Spleen (tissue), 11 donors: ENCODE measurements around the gene CEP41. TPM values are rescaled to one million over a fixed set of nuclear protein-coding genes. Genes with fewer than 3 reads are reported as not detected.
A peak's percentile ranks its signal among the peaks of the same experiment; 100 is the strongest.
"Not testable (repeated sequence)": the region's sequence is repeated elsewhere in the genome, so short reads cannot be mapped to it uniquely, and the experiment has no call there.

ENCODE experiments used
- DNase-seq: peaks from one replicate; pipeline ENCODE4 v3.0.0-alpha.2; 2020
- H3K27ac ChIP-seq, 8 donors: fragments of 200-600 bp; sonication (generic) in 7 of 8; 1 replicate in 4 of 8; 2 replicates in 4 of 8; pipeline versions ENCODE4 v1.5.0 to v1.8.0; 2016 to 2021; ENCODE audit warnings: inconsistent platforms in 4 of 8, mild to moderate bottlenecking in 4 of 8, moderate library complexity in 1 of 8
- H3K27me3 ChIP-seq, 7 donors: fragments of 200-600 bp; sonication (generic) in 6 of 7; replicated peaks in 1 of 7; 1 replicate in 4 of 7; 2 replicates in 3 of 7; pipeline versions ENCODE4 v1.5.0 to v1.8.0; 2016 to 2021; ENCODE audit warnings: inconsistent platforms in 3 of 7, mild to moderate bottlenecking in 1 of 7
- H3K36me3 ChIP-seq, 6 donors: fragments of 200-600 bp; sonication (generic) in 5 of 6; 1 replicate in 4 of 6; 2 replicates in 2 of 6; pipeline versions ENCODE4 v1.5.0 to v1.8.0; 2016 to 2021; ENCODE audit warnings: inconsistent platforms in 2 of 6
- H3K4me1 ChIP-seq, 6 donors: fragments of 200-600 bp; sonication (generic) in 5 of 6; 1 replicate in 3 of 6; 2 replicates in 3 of 6; pipeline versions ENCODE4 v1.5.0 to v1.8.0; 2016 to 2021; ENCODE audit warnings: inconsistent platforms in 3 of 6
- H3K4me3 ChIP-seq, 8 donors: fragments of 200-600 bp; sonication (generic) in 7 of 8; 1 replicate in 4 of 8; 2 replicates in 4 of 8; pipeline versions ENCODE4 v1.5.0 to v1.8.0; 2016 to 2021; ENCODE audit warnings: inconsistent platforms in 4 of 8, mild to moderate bottlenecking in 4 of 8, moderate library complexity in 2 of 8
- H3K9me3 ChIP-seq, 8 donors: fragments of 200-600 bp; sonication (generic) in 7 of 8; 1 replicate in 4 of 8; 2 replicates in 4 of 8; pipeline versions ENCODE4 v1.5.0 to v1.8.0; 2016 to 2021; ENCODE audit warnings: inconsistent platforms in 4 of 8
- POLR2A ChIP-seq, 3 donors: fragments of 450-650 bp; IDR thresholded peaks; one replicate each; pipeline ENCODE4 v1.5.1; 2017; ENCODE audit warnings: antibody characterized with exemption in 3 of 3, mild to moderate bottlenecking in 1 of 3
- POLR2AphosphoS5 ChIP-seq, 3 donors: sonication (generic); formaldehyde crosslinking; IDR thresholded peaks; one replicate each; pipeline ENCODE4 v1.5.1; 2017; ENCODE audit warnings: antibody characterized with exemption in 3 of 3
- WGBS, 5 donors: extraction: QIAGEN DNeasy Blood & Tissue Kit in 3 of 5; methylation state at CpG; one replicate each; pipeline versions ENCODE4 v1.1.5 to v1.1.7; 2013 to 2018; 5-methylcytosine and 5-hydroxymethylcytosine counted together
- intact Hi-C: fragments of 100-400 bp; cut with DNase I; formaldehyde crosslinking; loops from one replicate; pipeline ENCODE4 v1.15.0; 2023; ENCODE audit warnings: low total_unique reads
- polyA plus RNA-seq, 3 donors: library from polyadenylated mRNA; stranded (reverse); fragments of 200-250 nt; gene quantifications; one replicate each; pipeline ENCODE4 v1.2.1, GENCODE V29; 2013
- total RNA-seq, 7 donors: library from RNA; depleted of rRNA in 3 of 7; stranded (reverse); fragments of >200 nt in 3 of 7; fragmentation: NEBNext Ultra II Directional in 4 of 7; extraction: Animal tissue kit (Norgen Biotek cat#: 25700) in 4 of 7; gene quantifications; one replicate each; pipeline versions ENCODE4 v1.1.0 to v1.2.1, GENCODE V29; 2016 to 2021
- TF ChIP-seq, protein P1 (sequence below), 11 experiments: fragments of 200-600 bp in 7 of 11; fragments of 450-650 bp in 4 of 11; sonication (generic) in 4 of 11; IDR thresholded peaks in 8 of 11; conservative IDR thresholded peaks in 3 of 11; 1 replicate in 7 of 11; 2 replicates in 4 of 11; pipeline versions ENCODE4 v1.4.0 to v1.8.0; 2016 to 2021; ENCODE audit warnings: antibody characterized with exemption in 11 of 11, inconsistent platforms in 4 of 11, mild to moderate bottlenecking in 1 of 11
- donor health status: healthy with polysubstance abuse.
- donor health status: DM: no; HTN: no; CAD: no; lungs with moderate emphysema.
- donor health status: DM: no; HTN: no; CAD: no.
- donor health status: Bipolar disorder and iron deficiency.
- donor health status: healthy.
- donor health status: DM: no; HTN: no; CAD: no.
- donor health status: DM: yes; HTN: yes; CAD: no.

Gene CEP41
- total and polyA plus RNA-seq, 10 donors = 2.3 to 19.3 (median 12.5) TPM

- no peaks in the 10 kb centered on the region for H3K4me1 ChIP-seq
- intact Hi-C loops = no loop called here
- no peaks in the 10 kb centered on the region for H3K36me3 ChIP-seq
- 22 to 25% (median 25%) methylated on average over 2 of the region's 2 CpGs for WGBS, 5 donors
- TF ChIP-seq POLR2AphosphoS5 (IDR thresholded peaks at IDR 0.05) (no peak), POLR2A (IDR thresholded peaks at IDR 0.05) (no peak)
- TF ChIP-seq, protein P1, sequence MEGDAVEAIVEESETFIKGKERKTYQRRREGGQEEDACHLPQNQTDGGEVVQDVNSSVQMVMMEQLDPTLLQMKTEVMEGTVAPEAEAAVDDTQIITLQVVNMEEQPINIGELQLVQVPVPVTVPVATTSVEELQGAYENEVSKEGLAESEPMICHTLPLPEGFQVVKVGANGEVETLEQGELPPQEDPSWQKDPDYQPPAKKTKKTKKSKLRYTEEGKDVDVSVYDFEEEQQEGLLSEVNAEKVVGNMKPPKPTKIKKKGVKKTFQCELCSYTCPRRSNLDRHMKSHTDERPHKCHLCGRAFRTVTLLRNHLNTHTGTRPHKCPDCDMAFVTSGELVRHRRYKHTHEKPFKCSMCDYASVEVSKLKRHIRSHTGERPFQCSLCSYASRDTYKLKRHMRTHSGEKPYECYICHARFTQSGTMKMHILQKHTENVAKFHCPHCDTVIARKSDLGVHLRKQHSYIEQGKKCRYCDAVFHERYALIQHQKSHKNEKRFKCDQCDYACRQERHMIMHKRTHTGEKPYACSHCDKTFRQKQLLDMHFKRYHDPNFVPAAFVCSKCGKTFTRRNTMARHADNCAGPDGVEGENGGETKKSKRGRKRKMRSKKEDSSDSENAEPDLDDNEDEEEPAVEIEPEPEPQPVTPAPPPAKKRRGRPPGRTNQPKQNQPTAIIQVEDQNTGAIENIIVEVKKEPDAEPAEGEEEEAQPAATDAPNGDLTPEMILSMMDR (IDR thresholded peaks at IDR 0.05 in 8 of 11, conservative IDR thresholded peaks at IDR 0.05 in 3 of 11) = no peak
- H3K9me3 ChIP-seq = peaks cover 0 to 16% (median 14%) of the 10 kb centered on the region in 8 donors
- H3K27me3 ChIP-seq = no peaks in the 10 kb centered on the region
- H3K27ac ChIP-seq = no peak overlapping the region
- peak overlapping the region in 1 of 8 donors; percentile 6 for H3K4me3 ChIP-seq
- no peak for DNase-seq
These were observed 17.4 kb upstream of the CEP41 start for GRCh38 chr7:130458257-130458656.

- no peak for TF ChIP-seq POLR2AphosphoS5 (IDR thresholded peaks at IDR 0.05)
- no peak for TF ChIP-seq POLR2A (IDR thresholded peaks at IDR 0.05)
- Histone ChIP-seq H3K4me3 (no peak overlapping the region), H3K36me3 (no peaks in the 10 kb centered on the region), H3K9me3 (peaks cover 0 to 14% (median 12%) of the 10 kb centered on the region in 8 donors), H3K27ac (no peak overlapping the region), H3K27me3 (no peaks in the 10 kb centered on the region), H3K4me1 (no peaks in the 10 kb centered on the region)
- intact Hi-C loops = no loop called here
- no peak for DNase-seq
- WGBS, 5 donors = 74 to 94% (median 82%) methylated on average over 2 of the region's 2 CpGs
These were observed 14.1 kb upstream of the CEP41 start for GRCh38 chr7:130454959-130455358.

DNA sequence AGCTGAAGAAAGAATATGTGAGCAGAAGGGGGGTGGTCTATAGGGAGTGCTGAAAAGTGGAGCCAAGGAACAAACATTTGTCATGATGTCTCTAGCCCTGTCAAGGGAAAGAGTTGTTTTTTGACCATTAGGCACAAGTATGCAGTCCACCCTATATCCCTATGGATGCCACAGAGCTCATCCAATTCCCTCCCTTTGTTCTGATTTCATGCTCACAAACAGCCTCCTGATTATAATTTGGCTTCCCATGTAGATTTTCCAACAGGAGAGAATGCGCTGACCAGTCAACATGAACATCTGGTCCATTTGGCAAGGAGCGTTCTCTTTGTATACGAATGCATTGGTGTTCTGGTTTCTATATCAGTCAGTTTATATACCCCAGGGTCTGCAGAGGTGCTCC lies 12.1 kb upstream of the CEP41 start:
- no peaks in the 10 kb centered on the region for H3K4me1 ChIP-seq
- TF ChIP-seq, protein P1 (IDR thresholded peaks at IDR 0.05 in 8 of 11, conservative IDR thresholded peaks at IDR 0.05 in 3 of 11) = no peak
- TF ChIP-seq POLR2AphosphoS5 (IDR thresholded peaks at IDR 0.05) (no peak), POLR2A (IDR thresholded peaks at IDR 0.05) (no peak)
- DNase-seq = no peak
- WGBS, 5 donors = 84 to 89% (median 86%) methylated on average over 3 of the region's 3 CpGs
- H3K4me3 ChIP-seq = no peak overlapping the region
- H3K27ac ChIP-seq = no peak overlapping the region
- H3K9me3 ChIP-seq = peaks cover 0 to 8% (median 5%) of the 10 kb centered on the region in 8 donors
- H3K36me3 ChIP-seq = no peaks in the 10 kb centered on the region
- no peaks in the 10 kb centered on the region for H3K27me3 ChIP-seq
- intact Hi-C loops = no loop called here

GRCh38 chr7:130451344-130451743 lies 10.5 kb upstream of the CEP41 start:
- H3K27me3 ChIP-seq, H3K27ac ChIP-seq, H3K4me3 ChIP-seq, H3K4me1 ChIP-seq, intact Hi-C loops, DNase-seq, H3K36me3 ChIP-seq: not testable (repeated sequence)
- peaks cover 0 to 14% (median 9%) of the 10 kb centered on the region in 8 donors for H3K9me3 ChIP-seq
- 83 to 95% (median 91%) methylated on average over 3 of the region's 3 CpGs for WGBS, 5 donors

- WGBS, 5 donors = 75 to 92% (median 85%) methylated on average over 3 of the region's 3 CpGs
- H3K4me3 ChIP-seq = no peak overlapping the region
These were observed 5.4 kb upstream of the CEP41 start for GRCh38 chr7:130446259-130446658.

More at GRCh38 chr7:130446259-130446658, 5.4 kb upstream of the CEP41 start:
- no peak for DNase-seq
- H3K27ac ChIP-seq = no peak overlapping the region
- intact Hi-C loops = no loop called here
- no peaks in the 10 kb centered on the region for H3K27me3 ChIP-seq
- peaks cover 5 to 9% (median 6%) of the 10 kb centered on the region in 6 donors for H3K4me1 ChIP-seq
- TF ChIP-seq POLR2A (IDR thresholded peaks at IDR 0.05) = no peak
- TF ChIP-seq, protein P1 (IDR thresholded peaks at IDR 0.05 in 8 of 11, conservative IDR thresholded peaks at IDR 0.05 in 3 of 11) = no peak
- TF ChIP-seq POLR2AphosphoS5 (IDR thresholded peaks at IDR 0.05) = no peak
- H3K36me3 ChIP-seq = no peaks in the 10 kb centered on the region
- peaks cover 0 to 14% (median 9%) of the 10 kb centered on the region in 8 donors for H3K9me3 ChIP-seq
